RPMI7951 (cell line): ENCODE data around the gene ABTB2. TPM values are rescaled to one million over a fixed set of nuclear protein-coding genes. Genes with fewer than 3 reads are reported as not detected.

Source experiments
- DNase-seq: peaks from one replicate; pipeline ENCODE4 v3.0.0-alpha.2; 2012; ENCODE audit warnings: low read depth
- total RNA-seq: library from RNA; depleted of rRNA; stranded (reverse); fragments of >200 nt; shearing (Covaris generic); gene quantifications from 2 replicates; pipeline ENCODE4 v1.2.3, GENCODE V29; 2014

Gene ABTB2
- total RNA-seq, 1 experiment from 2014 or later: 2.8 TPM

GRCh38 chr11:34315394-34315793 lies 42.4 kb downstream of the ABTB2 start:
- no peak for DNase-seq

- DNase-seq: no peak
Observed at GRCh38 chr11:34314936-34315335, 42.9 kb downstream of the ABTB2 start.

GRCh38 chr11:34314176-34314575 lies 43.6 kb downstream of the ABTB2 start:
- no peak for DNase-seq

- DNase-seq: no peak
Observed at GRCh38 chr11:34313099-34313517, 44.7 kb downstream of the ABTB2 start.

- DNase-seq: no peak
Observed at GRCh38 chr11:34311126-34311525, 46.7 kb downstream of the ABTB2 start.

DNA sequence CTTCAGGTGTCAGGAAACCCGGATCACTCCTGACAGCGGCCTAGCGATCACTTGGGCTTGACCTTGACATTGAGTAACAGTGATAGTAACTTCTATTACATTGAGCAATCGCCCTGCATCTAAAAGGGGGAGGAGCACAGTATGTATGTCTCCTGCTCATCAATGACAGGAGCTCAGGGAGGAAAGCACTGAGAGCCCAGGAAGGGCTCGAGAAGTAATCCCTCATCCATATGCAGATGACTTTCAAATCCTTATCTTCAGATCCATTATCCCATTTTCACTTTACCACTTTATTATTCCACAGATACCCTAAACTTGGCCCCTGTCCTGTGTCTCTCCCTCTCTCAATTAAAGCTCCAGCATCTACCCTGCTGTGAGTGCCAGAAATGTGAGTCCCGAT lies 47.8 kb downstream of the ABTB2 start:
- DNase-seq: no peak

- DNase-seq: no peak
Observed at GRCh38 chr11:34308913-34309585, 48.8 kb downstream of the ABTB2 start.

- DNase-seq: no peak
Observed at GRCh38 chr11:34308049-34308912, 49.5 kb downstream of the ABTB2 start.

GRCh38 chr11:34305780-34306179 lies 52.0 kb downstream of the ABTB2 start:
- DNase-seq: no peak

- DNase-seq: no peak
Observed at GRCh38 chr11:34305193-34305592, 52.6 kb downstream of the ABTB2 start.

GRCh38 chr11:34303028-34303570 lies 54.7 kb downstream of the ABTB2 start:
- no peak for DNase-seq

DNA sequence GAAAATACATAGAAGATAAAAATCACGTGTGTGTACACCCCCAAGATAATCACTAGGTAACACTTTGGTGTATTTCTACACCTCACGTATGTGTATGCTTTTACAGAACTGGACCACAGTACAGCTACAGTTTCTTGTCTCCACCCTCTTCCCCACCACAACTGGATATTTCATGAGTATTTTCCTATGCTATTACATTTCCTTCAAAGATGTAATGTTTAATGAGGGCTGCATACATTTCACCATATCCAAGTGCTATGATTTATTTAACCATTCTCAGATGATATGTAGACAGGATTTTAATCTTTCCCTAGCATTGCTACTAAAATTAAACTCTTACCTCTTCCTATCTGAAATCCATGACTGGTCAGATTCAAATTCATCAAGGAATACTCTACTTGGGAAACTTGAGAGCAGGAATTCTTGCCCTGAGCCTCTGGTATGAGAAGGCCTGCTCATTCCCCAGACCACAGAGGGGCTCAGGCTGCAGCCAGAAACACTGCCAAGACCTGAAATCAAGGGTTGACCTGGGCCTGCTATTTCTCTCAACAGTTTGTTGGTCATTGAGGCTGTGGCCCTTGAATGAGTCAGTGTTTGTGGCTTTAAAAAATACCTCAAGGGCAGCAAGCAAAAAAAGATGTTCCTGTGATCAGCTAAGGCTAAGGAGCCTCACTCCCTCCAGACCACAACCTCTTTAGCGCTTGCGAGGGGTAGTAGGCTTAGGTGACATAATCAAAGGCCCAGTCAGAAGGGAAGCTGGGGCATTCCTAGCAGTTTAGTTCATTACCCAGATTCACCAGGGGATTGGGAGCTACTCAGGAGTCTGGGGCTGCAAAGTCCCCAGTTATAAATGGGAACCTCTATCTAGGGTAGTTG lies 55.5 kb downstream of the ABTB2 start:
- DNase-seq: peak; percentile 99

- DNase-seq: peak; percentile 25
Observed at GRCh38 chr11:34300926-34301295, 56.9 kb downstream of the ABTB2 start.

DNA sequence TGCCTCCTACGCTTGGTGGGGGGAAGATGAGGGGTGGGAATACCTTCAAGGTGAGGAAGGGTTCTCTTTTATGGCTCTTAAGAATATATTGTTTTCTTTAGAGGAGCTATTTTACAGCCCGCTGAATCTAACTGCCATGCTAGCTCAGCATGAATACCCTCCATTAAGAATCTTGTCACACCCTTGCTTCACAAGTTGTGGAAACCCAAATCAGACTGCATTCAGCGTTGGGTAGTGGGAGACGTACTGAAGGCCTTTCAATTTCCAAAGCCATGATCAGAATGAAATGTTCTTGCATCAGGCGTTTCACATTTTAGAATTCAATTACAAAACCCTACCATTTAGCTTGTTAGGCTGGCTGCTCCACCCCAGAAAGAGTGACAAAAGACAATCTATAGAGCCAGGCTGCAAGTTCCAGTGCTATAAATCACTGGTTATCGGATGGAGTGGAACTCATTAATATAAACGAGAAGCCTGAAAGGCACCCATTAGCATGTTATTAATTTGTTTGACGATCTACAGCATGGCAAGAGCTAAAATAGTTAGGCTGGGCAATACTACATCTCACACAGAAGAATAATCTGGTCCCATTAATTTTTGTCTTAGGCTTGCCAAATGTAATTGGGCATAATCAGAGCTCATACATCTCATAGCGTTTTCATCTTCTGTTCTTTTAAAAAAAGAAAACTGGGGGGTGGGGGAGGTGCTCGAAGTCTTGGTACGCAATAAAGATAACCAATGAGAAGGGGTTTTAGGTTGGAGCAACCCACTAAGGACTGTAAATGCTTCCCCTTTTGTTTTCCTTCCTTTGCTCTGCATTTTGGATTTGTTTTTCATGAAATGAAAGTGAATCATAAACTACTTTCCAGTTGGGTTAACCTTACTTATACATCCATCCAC lies 57.5 kb downstream of the ABTB2 start:
- no peak for DNase-seq

- DNase-seq: no peak
Observed at GRCh38 chr11:34299284-34299972, 58.4 kb downstream of the ABTB2 start.

DNA sequence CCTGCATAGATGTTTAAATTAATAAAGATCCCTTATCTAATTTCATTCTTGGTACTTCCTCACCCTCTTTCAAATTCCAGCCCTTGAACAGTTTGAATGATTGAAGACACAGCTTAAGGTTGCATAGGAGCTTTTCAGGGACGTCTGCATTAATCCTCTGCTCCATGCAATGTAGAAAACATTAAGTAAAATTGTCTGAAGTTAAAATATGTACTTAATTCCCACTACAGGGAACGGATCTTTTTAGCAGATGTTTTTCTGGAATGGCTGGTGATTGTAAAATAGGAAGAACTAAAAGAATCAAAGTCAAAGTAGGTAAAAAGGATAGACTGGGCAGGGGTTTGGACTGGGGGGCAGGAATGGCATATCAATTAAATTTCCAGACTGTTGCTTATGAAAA lies 58.9 kb downstream of the ABTB2 start:
- DNase-seq: no peak

GRCh38 chr11:34296412-34296811 lies 61.4 kb downstream of the ABTB2 start:
- no peak for DNase-seq

GRCh38 chr11:34292546-34292945 lies 65.3 kb downstream of the ABTB2 start:
- no peak for DNase-seq

- DNase-seq: no peak
Observed at GRCh38 chr11:34292111-34292510, 65.7 kb downstream of the ABTB2 start.

DNA sequence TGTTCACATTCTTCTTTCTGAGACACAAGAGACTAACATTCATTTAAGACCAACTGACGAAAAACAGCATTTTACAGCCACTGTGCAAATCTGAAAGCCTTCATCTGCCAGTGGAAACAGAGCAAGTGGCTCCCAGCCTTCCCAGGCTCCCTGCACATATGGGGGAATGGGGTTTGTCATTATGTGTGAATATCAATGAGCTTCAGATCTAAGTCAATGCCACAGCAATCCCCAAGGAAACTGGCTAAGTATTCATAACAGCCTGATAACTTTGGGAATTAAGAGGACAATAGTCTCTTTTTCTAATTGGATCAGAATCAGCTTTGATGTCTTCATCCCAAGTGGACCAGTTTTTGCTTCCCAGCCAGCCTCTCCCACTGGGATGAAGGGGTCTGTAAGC lies 66.9 kb downstream of the ABTB2 start:
- DNase-seq: no peak
